Smooth muscle cell (in vitro differentiated cells): Measurements from ENCODE around the gene FAM209A. TPM values are rescaled to one million over a fixed set of nuclear protein-coding genes. Genes with fewer than 3 reads are reported as not detected.
A peak's percentile ranks its signal among the peaks of the same experiment; 100 is the strongest.

Source experiments
- DNase-seq: peaks from one replicate; lab custom pipeline; 2025; ENCODE audit not compliant: unreplicated experiment; lab: John Stamatoyannopoulos, UW
- H2AFZ ChIP-seq: fragments of 200-600 bp; sonication (generic); 2 replicates; pipeline ENCODE4 v1.6.0; 2016; ENCODE audit warnings: antibody characterized with exemption, low read depth, mild to moderate bottlenecking
- H3F3A ChIP-seq: fragments of 200-600 bp; sonication (generic); 2 replicates; pipeline ENCODE4 v1.6.0; 2017; ENCODE audit warnings: antibody characterized with exemption, low read depth
- H3K27ac ChIP-seq: fragments of 200-600 bp; sonication (generic); 2 replicates; pipeline ENCODE4 v1.5.1; 2016; ENCODE audit warnings: low read depth, mild to moderate bottlenecking
- H3K27me3 ChIP-seq: fragments of 200-600 bp; sonication (generic); 2 replicates; pipeline ENCODE4 v1.6.1; 2016; ENCODE audit warnings: low read depth, mild to moderate bottlenecking
- H3K36me3 ChIP-seq: fragments of 200-600 bp; sonication (generic); 2 replicates; pipeline ENCODE4 v1.5.1; 2016; ENCODE audit warnings: low read depth
- H3K4me1 ChIP-seq: fragments of 200-600 bp; sonication (generic); 2 replicates; pipeline ENCODE4 v1.5.1; 2016; ENCODE audit warnings: low read depth
- H3K4me2 ChIP-seq: fragments of 200-600 bp; sonication (generic); 2 replicates; pipeline ENCODE4 v1.6.0; 2016; ENCODE audit warnings: mild to moderate bottlenecking
- H3K4me3 ChIP-seq: fragments of 200-600 bp; sonication (generic); 2 replicates; pipeline ENCODE4 v1.5.1; 2016; ENCODE audit warnings: mild to moderate bottlenecking
- H3K79me2 ChIP-seq: fragments of 200-600 bp; sonication (generic); 2 replicates; pipeline ENCODE4 v1.6.0; 2016; ENCODE audit warnings: low read depth, mild to moderate bottlenecking
- H3K9ac ChIP-seq: fragments of 200-600 bp; sonication (generic); 2 replicates; pipeline ENCODE4 v1.6.0; 2016; ENCODE audit warnings: low read depth
- H3K9me3 ChIP-seq: fragments of 200-600 bp; sonication (generic); replicated peaks from 2 replicates; pipeline ENCODE4 v1.5.1; 2016; ENCODE audit warnings: low read depth
- H4K20me1 ChIP-seq: fragments of 200-600 bp; sonication (generic); 2 replicates; pipeline ENCODE4 v1.6.0; 2016; ENCODE audit warnings: low read depth
- WGBS: methylation state at CpG from one replicate; pipeline ENCODE4 v1.1.7; 2016; ENCODE audit warnings: low lambda C conversion rate; 5-methylcytosine and 5-hydroxymethylcytosine counted together
- polyA plus RNA-seq: library from polyadenylated mRNA; unstranded; fragments of >200 nt; fragmentation: Nextera tagmentation; extraction: Ambion mirVana; gene quantifications from 2 replicates; pipeline ENCODE4 v1.2.1, GENCODE V29; 2016
- total RNA-seq: library from RNA; depleted of rRNA; stranded (reverse); fragments of >200 nt; gene quantifications from 2 replicates; pipeline ENCODE4 v1.2.3, GENCODE V29; 2014
- TF ChIP-seq, protein P1 (sequence below): fragments of 200-600 bp; sonication (generic); IDR thresholded peaks from 2 replicates; pipeline ENCODE4 v1.5.1; 2017; ENCODE audit warnings: borderline replicate concordance, mild to moderate bottlenecking, antibody characterized with exemption; ENCODE audit not compliant: insufficient read depth, poor library complexity, severe bottlenecking

The FAM209A gene
- total and polyA plus RNA-seq, 2 experiments from 2014 or later = 0.35 TPM; not detected in 1

DNA sequence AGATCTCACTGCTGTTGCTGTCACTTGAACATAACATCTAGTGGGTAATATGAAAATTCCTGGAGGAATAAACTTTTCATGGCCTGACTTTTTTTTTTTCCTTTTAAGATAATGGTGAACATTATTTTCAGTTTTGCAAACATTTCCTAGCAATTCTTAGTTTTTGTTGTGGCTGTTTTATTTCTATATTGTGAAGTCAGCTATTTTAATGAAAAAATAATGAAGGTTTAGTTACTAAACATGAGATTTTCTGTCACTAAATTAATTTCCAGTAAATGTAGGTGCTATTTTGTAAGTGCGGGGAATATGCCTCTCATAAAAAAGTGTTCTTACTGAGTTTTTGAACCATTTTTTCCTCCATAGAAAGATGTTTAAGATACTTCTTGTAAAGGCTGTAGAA is 23.4 kb upstream of the FAM209A start:
- 97% methylated on average over 1 of the region's 1 CpG for WGBS
- TF ChIP-seq, protein P1, sequence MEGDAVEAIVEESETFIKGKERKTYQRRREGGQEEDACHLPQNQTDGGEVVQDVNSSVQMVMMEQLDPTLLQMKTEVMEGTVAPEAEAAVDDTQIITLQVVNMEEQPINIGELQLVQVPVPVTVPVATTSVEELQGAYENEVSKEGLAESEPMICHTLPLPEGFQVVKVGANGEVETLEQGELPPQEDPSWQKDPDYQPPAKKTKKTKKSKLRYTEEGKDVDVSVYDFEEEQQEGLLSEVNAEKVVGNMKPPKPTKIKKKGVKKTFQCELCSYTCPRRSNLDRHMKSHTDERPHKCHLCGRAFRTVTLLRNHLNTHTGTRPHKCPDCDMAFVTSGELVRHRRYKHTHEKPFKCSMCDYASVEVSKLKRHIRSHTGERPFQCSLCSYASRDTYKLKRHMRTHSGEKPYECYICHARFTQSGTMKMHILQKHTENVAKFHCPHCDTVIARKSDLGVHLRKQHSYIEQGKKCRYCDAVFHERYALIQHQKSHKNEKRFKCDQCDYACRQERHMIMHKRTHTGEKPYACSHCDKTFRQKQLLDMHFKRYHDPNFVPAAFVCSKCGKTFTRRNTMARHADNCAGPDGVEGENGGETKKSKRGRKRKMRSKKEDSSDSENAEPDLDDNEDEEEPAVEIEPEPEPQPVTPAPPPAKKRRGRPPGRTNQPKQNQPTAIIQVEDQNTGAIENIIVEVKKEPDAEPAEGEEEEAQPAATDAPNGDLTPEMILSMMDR = no peak

GRCh38 chr20:56503916-56504315 is 20.6 kb upstream of the FAM209A start:
- H3K4me2 ChIP-seq = no peak overlapping the region
- H3K4me3 ChIP-seq = no peak overlapping the region
- no peak overlapping the region for H3K27ac ChIP-seq
- DNase-seq = no peak
- TF ChIP-seq, protein P1 = no peak
- peaks cover 35% of the 10 kb centered on the region for H4K20me1 ChIP-seq
- H3K4me1 ChIP-seq = no peaks in the 10 kb centered on the region
- no peak overlapping the region for H2AFZ ChIP-seq
- no peaks in the 10 kb centered on the region for H3F3A ChIP-seq
- WGBS = 89% methylated on average over 8 of the region's 8 CpGs
- no peaks in the 10 kb centered on the region for H3K36me3 ChIP-seq
- H3K9ac ChIP-seq = no peak overlapping the region
- no peaks in the 10 kb centered on the region for H3K9me3 ChIP-seq
- H3K27me3 ChIP-seq = no peaks in the 10 kb centered on the region
- peaks cover 10% of the 10 kb centered on the region for H3K79me2 ChIP-seq

More for the DNA sequence above, 23.4 kb upstream of the FAM209A start:
- Histone ChIP-seq H3F3A (no peaks in the 10 kb centered on the region), H3K9me3 (no peaks in the 10 kb centered on the region), H3K36me3 (peaks cover 1% of the 10 kb centered on the region), H3K4me1 (no peaks in the 10 kb centered on the region), H4K20me1 (peaks cover 33% of the 10 kb centered on the region), H3K27me3 (no peaks in the 10 kb centered on the region), H3K4me2 (no peak overlapping the region), H3K79me2 (peaks cover 10% of the 10 kb centered on the region), H3K9ac (no peak overlapping the region), H3K27ac (no peak overlapping the region), H2AFZ (no peak overlapping the region), H3K4me3 (no peak overlapping the region)
- DNase-seq = no peak

- WGBS = 79% methylated on average over 9 of the region's 9 CpGs
- Histone ChIP-seq H3F3A (no peaks in the 10 kb centered on the region), H3K27me3 (no peaks in the 10 kb centered on the region), H3K9ac (no peak overlapping the region), H3K4me2 (no peak overlapping the region), H4K20me1 (peaks cover 39% of the 10 kb centered on the region), H3K79me2 (peaks cover 10% of the 10 kb centered on the region), H3K36me3 (no peaks in the 10 kb centered on the region), H2AFZ (no peak overlapping the region), H3K4me1 (no peaks in the 10 kb centered on the region), H3K27ac (no peak overlapping the region), H3K4me3 (no peak overlapping the region), H3K9me3 (no peaks in the 10 kb centered on the region)
- DNase-seq = no peak
- TF ChIP-seq, protein P1 = peak; percentile 42
Observed at GRCh38 chr20:56504373-56505005, 20.1 kb upstream of the FAM209A start.

DNA sequence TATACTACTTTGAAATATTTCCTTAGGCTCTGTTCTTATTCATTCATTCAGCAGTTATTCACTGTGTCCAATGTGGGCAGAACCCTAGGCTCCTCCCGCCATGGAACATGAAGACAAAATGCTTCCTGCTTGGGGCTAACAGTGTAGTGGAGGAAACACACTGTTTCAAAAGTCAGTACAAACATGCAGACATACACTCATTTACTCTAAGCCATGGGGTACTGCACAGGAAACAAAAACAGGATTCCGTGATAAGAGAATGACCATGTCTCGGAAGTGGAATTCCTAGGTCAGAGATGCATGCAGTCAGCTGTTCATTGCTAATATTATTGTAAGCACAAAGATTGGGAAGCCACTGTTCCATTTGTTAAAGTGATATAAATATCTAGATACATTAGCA is 18.4 kb upstream of the FAM209A start:
- peaks cover 2% of the 10 kb centered on the region for H3K79me2 ChIP-seq
- no peak overlapping the region for H3K27ac ChIP-seq
- WGBS = 30% methylated on average over 3 of the region's 3 CpGs
- H3K9me3 ChIP-seq = no peaks in the 10 kb centered on the region
- no peaks in the 10 kb centered on the region for H3K4me1 ChIP-seq
- H2AFZ ChIP-seq = no peak overlapping the region
- no peak overlapping the region for H3K4me3 ChIP-seq
- no peaks in the 10 kb centered on the region for H3K27me3 ChIP-seq
- no peak overlapping the region for H3K4me2 ChIP-seq
- TF ChIP-seq, protein P1 = no peak
- no peaks in the 10 kb centered on the region for H3K36me3 ChIP-seq
- no peaks in the 10 kb centered on the region for H3F3A ChIP-seq
- DNase-seq = no peak
- peaks cover 37% of the 10 kb centered on the region for H4K20me1 ChIP-seq
- H3K9ac ChIP-seq = no peak overlapping the region
